NCI-H2196 treated with DMSO at 0.1 percent for 48 hours (cell line): Measurements from ENCODE around the gene MTUS2.

ENCODE experiments used
- DNase-seq: peaks from one replicate; lab custom pipeline; 2025; ENCODE audit not compliant: unreplicated experiment; lab: John Stamatoyannopoulos, UW

Gene MTUS2

DNA sequence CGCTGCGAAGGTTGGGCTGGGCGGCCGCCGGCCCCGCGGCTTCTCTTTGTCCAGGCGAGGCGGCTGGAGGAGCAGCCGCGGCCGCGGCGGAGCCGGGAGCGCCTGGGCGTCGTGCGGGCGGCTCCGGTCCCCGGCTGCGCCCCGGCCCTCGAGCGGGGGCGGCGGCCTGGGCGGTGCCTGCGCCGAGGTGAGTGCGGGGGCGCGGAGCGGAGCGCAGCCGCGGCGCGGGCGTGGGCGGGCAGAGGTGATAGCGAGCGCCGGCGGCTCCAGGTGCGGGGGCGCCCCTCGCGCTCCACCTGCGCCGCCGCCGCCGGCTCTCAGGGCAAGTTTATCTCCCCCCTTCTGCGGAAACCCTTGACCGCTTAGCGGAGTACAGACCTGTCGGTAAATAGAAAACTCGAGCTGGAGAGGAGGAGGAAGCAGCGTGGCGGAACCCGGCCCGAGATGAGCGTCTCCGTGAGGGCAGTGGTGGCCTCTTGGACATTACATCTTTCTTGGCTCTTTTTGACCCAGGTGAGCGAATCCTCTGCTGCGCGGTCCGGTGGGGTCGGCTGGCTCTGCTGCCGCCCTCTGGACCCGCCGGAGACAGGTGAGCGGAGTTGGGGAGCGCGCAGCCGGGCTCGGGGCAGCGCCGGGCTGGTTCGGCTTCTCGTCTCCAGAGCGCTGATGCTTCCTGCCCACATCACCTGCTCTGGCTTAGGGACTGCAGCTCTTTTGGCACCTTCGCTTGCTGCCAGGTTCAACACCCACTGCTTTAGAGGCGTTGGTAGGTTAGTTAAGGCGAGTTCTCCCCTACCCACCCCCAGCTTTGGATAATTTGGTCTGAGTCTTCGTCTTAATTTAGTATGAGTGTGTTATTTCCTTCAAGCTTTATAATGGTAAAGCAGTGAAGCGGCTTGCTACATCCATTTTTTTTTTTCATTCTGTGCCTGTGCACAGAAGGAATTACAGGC is at the start of gene MTUS2:
Gene MTUS2 (plus strand): TSS at position 241 of the 953 bp plus-strand sequence.
- DNase-seq, result no peak

DNA sequence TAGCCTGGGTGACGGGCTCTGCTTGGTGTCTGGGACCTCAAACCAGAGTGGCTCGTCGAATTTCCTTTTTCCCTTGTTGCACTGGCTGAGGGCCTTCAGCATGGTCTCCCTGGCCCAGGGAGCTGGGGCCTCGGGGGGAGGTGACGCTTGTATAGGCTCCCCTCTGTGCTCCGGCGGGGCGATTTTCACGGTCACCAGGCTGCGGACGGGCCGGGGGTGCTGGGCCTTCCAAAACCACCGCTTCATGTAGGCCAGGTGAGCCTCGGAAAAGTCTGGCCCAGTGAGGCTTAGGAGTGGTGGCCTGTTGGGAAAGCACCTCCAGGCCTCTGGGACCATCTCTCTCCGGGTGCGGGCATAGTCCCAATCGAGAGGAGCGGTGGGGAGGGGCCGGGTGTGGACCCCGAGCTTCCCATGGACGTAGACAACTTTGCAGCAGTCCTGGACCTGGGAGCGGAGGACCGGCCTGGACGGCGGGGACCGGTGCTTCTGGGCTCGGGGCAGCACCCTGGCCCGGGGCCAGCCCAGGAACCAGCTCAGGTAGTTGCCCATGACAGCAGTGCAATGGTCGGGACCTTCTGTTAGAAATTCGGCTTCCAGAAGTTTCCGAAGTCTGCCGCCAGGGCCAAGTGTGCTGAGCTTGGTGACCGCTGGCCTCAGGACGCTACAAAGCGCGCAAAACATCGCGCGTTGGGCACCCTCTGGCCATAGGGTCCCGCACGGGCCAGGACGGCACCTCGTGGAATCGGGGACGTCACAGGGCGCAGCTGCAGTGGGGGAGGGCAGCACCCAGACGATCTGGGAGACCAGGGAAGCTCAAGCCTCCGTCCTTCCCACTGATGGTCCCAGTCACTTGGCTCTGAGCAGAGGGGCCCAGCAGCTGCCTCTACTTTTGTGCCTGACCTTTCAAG is 41.6 kb upstream of the MTUS2 start:
- no peak for DNase-seq

DNA sequence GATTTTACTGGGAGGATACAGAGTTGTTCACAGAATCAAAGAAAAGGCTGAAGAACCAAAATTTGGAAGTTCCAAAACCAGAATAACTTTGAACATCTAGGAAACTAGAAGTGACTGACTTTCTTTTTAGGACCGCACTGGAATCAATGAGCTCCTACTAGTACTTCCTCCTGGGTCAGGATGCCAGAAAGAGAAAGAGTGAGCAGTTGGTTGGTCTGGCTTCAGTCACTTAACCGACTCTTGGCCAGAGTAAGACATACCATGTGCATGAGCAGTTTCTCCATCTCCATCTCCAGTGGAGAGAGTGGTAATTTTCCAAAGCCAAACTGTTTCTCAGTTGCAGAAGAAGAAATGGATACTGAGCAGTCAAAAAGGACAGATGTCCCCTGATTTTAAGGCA is 27.1 kb upstream of the MTUS2 start:
- no peak for DNase-seq

DNA sequence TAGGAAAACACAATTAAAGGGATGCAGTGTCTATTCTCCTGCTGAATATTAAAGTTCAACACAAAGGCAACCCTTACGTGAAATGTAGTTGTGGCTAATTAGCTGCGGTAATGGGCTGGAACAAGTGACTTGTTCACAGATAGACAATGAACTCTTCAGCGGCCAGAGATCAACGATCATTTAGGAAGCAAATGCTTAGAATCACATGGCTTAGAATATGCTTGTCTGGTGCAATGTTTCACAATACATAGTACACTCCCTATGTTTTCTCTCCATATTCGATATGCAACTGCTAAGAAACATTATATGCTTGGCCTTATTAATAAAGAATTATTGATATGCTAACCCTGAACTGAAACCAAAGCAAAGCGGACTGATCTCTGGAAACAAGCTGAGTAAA is 25.7 kb upstream of the MTUS2 start:
- no peak for DNase-seq

DNA sequence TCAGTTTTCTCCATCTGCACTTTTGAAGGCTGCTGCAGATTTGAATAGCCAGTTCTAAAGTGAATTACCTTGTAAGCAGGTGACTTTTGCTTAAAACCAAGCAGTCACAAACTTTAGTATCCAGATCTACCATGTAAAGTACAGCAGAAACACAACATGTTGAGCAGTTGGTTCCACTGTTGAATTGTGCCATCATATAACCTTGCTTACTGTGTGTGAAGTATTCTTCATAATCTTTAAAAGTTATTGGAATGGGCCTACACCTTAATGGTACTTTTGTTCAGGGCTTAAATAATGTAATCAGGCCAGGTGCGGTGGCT is 23.2 kb upstream of the MTUS2 start:
- DNase-seq, result no peak

DNA sequence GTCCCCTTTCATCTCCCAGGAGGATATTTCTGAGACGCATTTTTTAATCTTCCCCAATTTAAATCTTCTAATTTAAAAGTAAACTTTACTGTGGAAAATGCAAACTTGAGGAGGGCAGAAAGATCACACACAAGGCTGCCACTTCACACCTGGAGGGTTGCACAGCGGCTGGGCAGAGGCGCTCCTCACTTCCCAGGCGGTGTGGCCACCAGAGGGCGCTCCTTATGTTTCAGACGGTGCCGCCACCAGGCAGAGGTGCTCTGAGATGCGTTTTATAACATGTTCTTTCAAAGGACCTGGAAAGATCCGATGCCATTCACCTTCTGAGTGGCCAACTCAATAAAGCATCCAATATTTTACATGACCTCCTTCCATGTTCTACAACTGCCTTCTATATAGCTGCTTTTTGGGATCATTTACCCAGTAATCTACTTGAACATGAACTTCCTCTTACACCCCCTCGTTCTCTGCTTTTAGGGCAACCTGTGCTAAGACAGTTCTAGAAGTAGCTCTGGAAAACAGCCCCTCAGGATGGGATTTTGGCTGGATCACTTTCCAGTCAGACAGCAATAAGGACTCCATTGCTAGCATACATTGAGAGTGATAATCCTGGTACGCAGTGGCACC is 14.8 kb upstream of the MTUS2 start:
- DNase-seq, result no peak

DNA sequence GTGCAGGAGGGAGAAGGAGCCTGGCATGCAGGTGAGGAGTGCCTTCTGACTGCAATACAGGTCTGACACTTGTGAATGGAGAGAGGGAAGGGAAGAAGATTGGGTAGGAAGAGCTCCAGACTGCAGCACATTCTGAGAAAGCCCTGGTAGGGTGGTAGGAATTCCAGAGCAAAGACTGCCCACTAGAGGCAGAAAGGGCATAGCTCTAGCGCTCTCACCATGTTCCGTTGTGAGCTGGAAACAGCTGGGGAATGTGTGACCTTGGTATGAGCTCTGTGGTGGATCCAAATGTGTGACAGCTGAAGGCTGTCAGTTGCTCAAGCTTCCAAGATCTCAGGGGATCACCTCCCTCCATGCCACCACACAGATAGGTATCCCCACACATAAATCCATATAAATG is 2.9 kb upstream of the MTUS2 start:
- no peak for DNase-seq

DNA sequence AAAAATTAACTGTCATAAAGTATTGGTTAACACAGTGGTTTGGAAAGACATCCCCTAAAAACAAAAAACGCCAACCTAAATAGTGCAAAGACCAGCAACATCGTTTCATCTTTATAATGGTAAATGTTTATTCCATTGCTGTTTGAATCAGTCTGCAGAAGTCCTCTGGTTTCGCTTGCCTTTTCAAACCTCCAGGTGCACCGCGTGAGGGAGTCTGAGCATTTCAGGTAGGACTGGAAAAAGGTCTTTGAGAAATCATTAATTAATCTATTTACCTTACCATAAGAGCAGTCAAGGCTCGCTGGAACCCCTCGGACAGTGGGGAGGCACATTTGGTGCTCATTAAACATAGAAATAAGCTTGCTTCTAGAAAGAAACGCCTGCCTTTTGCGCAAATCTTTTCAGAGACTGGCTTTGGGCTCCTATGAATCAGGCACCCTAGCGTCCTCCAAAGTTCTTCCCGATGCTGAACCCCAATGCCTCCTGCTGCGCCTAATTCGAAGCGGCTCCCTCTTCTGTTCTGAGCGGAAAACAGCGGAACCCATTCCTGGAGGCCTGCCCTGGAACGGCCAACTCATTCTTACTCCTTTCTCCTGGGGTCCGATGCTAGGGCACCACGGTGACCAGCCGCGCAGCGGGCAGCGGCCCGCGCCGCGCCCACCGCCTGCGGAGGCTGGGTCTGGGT is 951 bp upstream of the MTUS2 start:
- DNase-seq, result no peak

DNA sequence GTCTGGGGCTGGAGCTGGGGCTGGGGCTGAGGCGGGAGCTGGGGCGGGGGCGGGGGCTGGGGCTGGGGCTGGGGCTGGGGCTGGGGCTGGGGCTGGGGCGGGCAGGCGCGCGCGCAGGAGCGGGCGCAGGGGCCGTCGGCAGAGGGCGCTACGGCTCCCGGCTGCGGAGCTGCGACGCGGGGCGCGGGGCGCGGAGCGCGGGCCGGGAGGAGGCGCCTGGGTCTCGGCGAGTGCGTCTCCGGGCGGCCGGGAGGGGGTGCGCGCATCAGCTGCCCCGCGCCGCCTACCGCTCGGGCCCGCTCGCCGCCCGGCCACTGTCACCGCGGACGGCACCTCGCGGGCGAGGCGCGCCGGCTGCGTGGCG is 422 bp upstream of the MTUS2 start:
- DNase-seq, result peak; percentile 10

DNA sequence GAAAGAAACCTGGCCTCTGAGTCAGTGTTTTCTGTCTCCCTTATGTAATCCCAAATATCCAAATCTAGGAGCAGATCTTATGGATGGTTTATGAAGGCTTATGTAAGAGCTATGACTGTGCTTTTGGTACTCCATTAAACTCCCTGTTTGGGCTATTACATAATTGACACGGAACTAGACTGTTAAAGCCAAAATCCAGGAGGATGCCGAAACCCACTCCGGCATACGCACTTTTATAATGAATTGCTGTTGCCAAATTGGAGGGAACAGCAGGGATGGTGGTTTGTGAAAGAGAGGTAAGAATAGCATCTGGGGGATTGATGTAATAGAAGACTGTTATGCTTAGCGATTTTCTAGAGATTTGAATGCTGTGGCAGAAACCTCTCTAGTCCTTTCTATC is 2.0 kb downstream of the MTUS2 start:
- DNase-seq, result no peak

DNA sequence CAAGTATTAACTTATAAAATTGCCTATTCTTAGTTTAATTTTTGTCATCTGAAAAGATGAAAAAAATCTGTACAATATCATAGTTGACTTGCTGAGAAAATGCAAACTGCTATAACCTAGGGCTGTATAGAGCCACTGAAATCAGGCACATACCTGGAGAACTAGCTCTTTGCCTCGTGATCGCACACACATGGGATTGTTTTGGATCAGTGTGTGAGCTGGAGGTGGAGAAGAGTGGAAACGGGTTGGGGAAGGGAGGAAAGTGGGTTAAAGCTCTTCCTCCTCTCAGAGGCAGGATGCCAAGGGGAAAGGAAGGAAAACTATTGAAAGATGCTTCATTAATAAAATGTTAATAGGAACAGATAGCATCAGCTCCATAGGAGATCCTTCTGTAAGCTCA is 2.7 kb downstream of the MTUS2 start:
- no peak for DNase-seq

DNA sequence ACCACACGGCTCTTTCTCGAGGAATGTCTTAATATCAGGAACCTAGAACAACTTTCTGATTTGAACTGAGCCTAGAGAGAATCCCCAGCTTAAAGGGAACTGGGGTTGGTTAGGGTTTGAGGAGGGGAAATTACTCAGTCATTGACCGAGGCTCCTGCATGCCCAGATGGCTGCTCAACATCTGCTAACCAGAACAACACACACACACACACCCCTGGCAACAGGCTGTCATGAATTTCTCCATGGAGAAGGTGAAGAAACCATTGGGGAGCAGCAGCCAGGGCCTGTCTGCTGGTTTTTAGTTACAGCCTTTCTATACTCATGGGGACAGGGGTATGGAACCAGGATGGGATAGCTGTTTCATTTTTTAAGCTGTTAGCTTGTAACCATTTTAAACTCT is 5.2 kb downstream of the MTUS2 start:
- no peak for DNase-seq

DNA sequence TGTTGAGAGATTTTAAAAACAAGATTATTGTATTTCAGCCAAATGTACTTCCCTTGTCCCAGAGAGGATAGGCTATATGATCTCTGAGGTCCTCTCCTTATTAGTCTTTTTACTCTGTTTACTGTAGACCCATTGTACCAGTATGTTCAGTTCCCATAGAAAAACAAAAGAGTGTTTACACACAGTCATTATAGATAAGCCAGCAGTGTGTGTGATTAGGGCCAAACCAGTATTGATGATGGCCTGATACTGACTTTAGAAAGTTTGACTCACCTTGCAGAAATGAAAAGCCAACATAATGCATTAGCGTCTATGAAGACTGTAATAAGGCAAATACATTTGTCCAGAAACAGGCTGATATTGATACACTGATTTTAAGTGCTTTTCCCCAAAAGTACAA is 6.2 kb downstream of the MTUS2 start:
- no peak for DNase-seq

DNA sequence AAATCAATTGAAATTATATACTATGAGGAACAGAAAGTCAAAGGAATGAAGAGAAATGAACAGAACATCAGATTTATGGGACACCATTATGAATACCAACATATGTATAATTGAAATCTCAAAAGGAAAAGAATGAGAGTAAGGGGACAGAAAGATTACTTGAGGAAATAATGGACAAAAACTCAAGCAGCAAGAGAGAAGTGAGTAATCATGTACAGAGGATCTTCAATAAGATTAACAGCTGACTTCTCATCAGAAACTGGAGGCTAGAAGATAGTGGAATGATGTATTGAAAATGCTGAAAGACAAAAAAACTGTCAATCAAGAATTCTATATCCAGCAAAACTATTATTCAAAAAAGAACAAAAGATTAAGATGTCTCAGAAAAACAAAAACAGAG is 10.4 kb downstream of the MTUS2 start:
- DNase-seq, result no peak

DNA sequence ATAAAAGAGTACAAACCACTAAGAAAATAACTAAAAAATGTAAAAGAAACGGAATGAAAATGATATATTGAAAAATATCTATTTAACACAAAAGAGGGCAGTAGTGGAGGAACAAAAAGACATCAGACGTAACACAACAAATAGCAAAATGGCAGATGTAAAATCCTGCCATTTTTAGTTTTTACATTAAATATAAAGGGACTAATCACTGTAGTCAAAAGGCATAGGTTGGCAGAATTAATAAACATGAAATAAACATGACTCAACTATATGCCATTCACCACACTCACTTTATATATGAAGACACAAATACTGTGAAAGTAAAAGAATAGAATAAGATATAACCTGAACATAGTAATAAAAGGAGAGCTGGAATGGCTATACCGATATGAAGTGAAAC is 11.0 kb downstream of the MTUS2 start:
- no peak for DNase-seq

DNA sequence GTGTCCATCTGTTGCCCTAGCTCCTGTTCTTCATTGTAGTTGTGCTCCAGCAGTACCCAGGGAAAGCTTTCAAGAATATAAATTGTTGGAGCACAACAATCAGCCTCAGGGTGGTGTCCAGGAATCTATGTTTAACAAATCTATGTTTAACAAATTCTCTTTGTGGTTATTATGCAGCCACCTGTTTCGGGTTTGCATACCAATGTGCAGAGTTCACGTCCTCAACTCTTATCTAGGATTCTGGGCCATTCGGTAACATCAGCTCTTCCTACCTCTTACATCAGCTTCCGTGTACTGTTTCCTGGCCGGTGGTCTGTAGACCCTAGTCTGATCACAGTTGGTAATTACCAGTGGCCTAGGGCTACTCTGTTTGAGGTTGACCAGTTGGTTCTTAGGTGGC is 17.0 kb downstream of the MTUS2 start:
- no peak for DNase-seq

DNA sequence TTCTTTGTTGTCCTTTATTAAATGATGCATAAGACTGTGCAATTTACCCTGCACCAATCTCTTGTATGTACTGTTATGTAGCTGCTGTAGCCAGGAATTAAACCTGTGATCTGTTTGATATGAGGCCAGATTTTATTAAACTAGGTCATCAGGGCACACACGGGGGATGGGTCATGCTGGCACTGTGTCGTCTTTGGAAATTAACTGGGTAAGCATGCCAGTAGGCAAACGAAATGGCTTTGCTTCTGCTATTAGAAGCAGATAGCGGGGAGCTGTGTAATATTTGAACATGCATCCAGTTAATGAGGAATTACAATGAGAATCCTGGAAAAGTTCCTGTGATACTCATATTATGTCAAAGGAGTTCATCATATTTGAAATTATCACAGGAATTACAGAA is 23.5 kb downstream of the MTUS2 start:
- no peak for DNase-seq

DNA sequence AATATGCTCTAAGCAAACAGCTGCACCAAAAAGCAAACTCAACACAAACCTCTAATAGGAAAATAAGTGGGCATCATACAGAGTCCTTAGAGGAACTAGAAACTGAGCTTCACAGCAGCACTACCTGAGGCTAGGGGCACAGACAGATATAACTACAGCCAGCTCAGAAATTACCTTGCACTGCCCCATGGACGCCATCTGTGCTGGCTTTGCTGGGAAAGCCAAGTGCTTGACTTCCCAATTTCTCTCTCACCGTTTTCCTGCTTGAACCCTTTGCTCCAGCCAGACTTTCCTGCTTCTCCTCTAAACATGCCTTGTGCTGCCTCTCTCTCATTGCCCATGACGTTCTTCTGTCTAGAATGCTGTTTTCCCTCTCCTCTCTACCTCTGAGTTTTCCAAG is 29.3 kb downstream of the MTUS2 start:
- no peak for DNase-seq

DNA sequence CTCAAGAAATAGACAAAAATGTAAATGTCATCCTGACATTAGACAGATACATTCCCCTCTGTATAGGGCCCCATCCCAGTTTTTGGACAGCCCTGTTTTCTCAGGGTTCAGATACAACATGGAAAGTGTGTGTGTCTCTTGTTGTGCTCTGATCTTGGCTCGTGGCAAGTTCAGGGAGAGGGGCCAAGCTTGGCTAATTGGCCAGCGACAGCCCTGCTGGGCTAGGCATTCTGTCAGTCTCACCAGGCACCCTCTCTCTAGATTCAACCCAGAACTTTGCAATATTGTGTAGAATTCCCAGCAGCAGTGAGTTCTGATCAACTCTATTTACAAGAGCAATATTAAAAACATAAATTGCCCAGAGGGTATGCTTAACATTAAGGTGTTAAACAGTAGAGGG is 30.1 kb downstream of the MTUS2 start:
- DNase-seq, result no peak

DNA sequence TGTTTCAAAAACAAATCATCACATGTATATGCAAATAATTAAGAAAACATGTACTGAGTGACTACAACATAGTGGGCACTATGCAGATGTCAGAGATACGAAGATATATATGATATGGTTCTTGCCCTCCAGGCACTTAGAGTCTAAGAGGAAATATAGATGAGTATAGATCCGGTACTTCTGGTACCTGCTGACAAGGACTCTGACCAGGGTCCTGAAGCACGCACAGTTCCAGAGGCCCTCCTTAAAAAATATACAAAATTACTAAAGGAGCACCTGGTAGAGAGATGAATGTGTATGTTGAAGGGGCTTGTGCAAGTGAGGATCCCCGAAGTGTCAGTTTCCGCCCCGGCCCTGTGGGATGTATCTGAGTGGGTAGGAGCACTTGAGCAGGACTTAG is 31.3 kb downstream of the MTUS2 start:
- DNase-seq, result no peak

DNA sequence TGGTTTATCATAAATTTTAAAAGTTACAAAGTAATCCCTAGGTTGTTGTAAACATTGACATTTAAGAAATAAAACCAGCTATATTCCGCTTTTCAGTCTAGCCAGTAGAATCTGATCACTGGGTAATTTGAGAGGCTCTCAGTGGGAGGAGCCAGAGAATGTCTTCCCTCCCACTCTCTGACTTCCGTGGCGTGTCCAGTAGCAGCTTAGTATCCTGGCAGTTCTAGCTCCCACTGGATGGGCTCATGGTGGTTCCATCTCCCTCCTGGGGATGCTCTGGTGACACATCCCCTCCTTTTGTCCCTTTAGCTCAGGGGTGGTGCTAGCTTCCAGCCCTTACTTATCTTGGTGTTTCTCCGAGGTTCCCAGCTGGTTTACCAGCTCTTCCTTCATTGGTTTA is 34.5 kb downstream of the MTUS2 start:
- no peak for DNase-seq
